ENCODE results near the gene CELF2. TPM values are rescaled to one million over a fixed set of nuclear protein-coding genes. Genes with fewer than 3 reads are reported as not detected.
A peak's percentile ranks its signal among the peaks of the same experiment; 100 is the strongest.

Gene CELF2
- total RNA-seq, 1 experiment from 2014 or later, result 0.27 TPM

DNA sequence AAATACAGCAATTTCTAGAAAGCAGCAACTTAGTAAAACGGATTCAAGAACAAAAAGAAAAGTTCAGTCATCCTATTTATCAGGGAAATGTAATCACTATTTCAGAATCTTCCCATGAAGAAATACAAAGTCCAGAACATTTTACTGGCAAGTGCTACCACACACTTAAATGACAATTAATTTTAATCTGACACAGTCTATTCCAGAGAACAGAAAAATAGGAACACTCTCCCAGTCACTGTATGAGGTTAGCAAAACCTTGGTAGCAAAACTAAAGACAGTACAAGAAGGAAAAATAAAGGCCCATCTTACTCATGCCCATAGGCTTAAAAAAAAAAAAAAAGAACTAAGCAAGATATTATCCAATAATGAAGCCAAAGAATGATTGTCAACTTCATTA, 295.8 kb downstream of the CELF2 start:
- no TSS peak for BruUV-seq (replicated peaks)
- no peaks in the 10 kb centered on the region for H3K4me1 ChIP-seq
- ChIA-PET POLR2A (no interaction called here), CTCF (no interaction called here)
- Mint-ChIP-seq H3K27me3 (ENCODE audit: insufficient read depth, unreplicated experiment) (peaks cover 21% of the 10 kb centered on the region), H3K27ac (ENCODE audit: unreplicated experiment) (no peak overlapping the region), H3K9me3 (ENCODE audit: unreplicated experiment) (peaks cover 23% of the 10 kb centered on the region), H3K36me3 (ENCODE audit: insufficient read depth, unreplicated experiment) (peaks cover 5% of the 10 kb centered on the region), H3K4me1 (ENCODE audit: low read depth, unreplicated experiment) (no peaks in the 10 kb centered on the region), H3K4me3 (ENCODE audit: unreplicated experiment) (no peak overlapping the region)
- no peaks in the 10 kb centered on the region for H3K27me3 ChIP-seq (replicated peaks; ENCODE audit: control insufficient read depth, insufficient read depth, low read length)
- DNase-seq, result no peak
- TF ChIP-seq, protein P1, sequence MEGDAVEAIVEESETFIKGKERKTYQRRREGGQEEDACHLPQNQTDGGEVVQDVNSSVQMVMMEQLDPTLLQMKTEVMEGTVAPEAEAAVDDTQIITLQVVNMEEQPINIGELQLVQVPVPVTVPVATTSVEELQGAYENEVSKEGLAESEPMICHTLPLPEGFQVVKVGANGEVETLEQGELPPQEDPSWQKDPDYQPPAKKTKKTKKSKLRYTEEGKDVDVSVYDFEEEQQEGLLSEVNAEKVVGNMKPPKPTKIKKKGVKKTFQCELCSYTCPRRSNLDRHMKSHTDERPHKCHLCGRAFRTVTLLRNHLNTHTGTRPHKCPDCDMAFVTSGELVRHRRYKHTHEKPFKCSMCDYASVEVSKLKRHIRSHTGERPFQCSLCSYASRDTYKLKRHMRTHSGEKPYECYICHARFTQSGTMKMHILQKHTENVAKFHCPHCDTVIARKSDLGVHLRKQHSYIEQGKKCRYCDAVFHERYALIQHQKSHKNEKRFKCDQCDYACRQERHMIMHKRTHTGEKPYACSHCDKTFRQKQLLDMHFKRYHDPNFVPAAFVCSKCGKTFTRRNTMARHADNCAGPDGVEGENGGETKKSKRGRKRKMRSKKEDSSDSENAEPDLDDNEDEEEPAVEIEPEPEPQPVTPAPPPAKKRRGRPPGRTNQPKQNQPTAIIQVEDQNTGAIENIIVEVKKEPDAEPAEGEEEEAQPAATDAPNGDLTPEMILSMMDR (IDR thresholded peaks at IDR 0.05; ENCODE audit: insufficient read depth in 1 of 2, low read depth in 1 of 2, low read length in 1 of 2, severe bottlenecking in 1 of 2, unreplicated experiment in 1 of 2), result no peak
- no peaks in the 10 kb centered on the region for H3K36me3 ChIP-seq (ENCODE audit: control insufficient read depth, insufficient read depth, low read length)
- intact Hi-C loops (cut with micrococcal nuclease; ENCODE audit: unreplicated experiment), result no loop called here
- peaks cover 19% of the 10 kb centered on the region for H3K9me3 ChIP-seq
- no peak overlapping the region for H3K4me3 ChIP-seq (ENCODE audit: low read depth, low read length)

DNA sequence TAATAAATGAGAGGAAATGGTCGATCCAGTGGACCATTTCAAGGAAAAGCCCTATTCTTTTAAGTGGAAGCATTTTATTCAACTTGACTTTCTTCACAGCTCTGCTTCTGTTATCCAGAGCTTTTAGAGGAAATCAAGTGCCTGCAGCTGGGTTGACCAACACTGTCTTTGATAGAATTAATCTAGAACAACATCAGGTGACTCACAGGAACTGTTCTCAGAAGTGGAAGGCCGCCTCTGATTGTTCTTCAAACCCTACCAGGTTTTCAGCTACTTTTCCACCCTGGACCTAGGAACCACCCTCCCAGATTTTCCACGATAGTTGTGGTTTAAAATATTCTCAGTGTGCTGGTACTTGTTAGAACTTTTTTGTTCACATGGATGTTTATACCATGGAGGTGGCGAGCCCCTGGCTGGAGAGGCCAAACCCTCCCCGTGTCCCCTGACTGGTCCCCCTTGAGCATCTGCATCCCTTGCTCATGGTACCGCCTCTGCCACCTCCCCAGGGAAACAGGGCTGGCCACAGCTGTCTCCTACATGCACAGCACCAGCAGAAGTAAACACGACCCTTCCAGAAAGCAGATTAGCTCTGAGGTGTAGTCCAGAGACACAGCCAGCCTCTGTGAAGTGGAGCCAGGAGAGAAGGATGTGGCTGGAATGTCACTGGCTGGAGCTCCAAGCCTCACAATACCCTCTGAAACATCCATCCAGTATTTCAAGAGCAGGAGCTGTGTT, 300.4 kb downstream of the CELF2 start:
- Mint-ChIP-seq H3K36me3 (ENCODE audit: insufficient read depth, unreplicated experiment) (no peaks in the 10 kb centered on the region), H3K27me3 (ENCODE audit: insufficient read depth, unreplicated experiment) (peaks cover 13% of the 10 kb centered on the region), H3K9me3 (ENCODE audit: unreplicated experiment) (no peaks in the 10 kb centered on the region), H3K4me1 (ENCODE audit: low read depth, unreplicated experiment) (no peaks in the 10 kb centered on the region), H3K27ac (ENCODE audit: unreplicated experiment) (no peak overlapping the region), H3K4me3 (ENCODE audit: unreplicated experiment) (no peak overlapping the region)
- no TSS peak for BruUV-seq (replicated peaks)
- no peaks in the 10 kb centered on the region for H3K27me3 ChIP-seq (replicated peaks; ENCODE audit: control insufficient read depth, insufficient read depth, low read length)
- ChIA-PET POLR2A (interaction anchor here (0.5 kb wide), 1 partner anchor 845 kb away, joined by 3 read pairs; no protein-coding TSS in a partner anchor), CTCF (no interaction called here)
- intact Hi-C loops (cut with micrococcal nuclease; ENCODE audit: unreplicated experiment), result no loop called here
- TF ChIP-seq, protein P1 (IDR thresholded peaks at IDR 0.05; ENCODE audit: insufficient read depth in 1 of 2, low read depth in 1 of 2, low read length in 1 of 2, severe bottlenecking in 1 of 2, unreplicated experiment in 1 of 2), result no peak
- no peaks in the 10 kb centered on the region for H3K4me1 ChIP-seq
- H3K36me3 ChIP-seq (ENCODE audit: control insufficient read depth, insufficient read depth, low read length), result no peaks in the 10 kb centered on the region
- no peak overlapping the region for H3K4me3 ChIP-seq (ENCODE audit: low read depth, low read length)
- DNase-seq, result no peak
- H3K9me3 ChIP-seq, result no peaks in the 10 kb centered on the region; the same call in 1 of the 2 replicates

DNA sequence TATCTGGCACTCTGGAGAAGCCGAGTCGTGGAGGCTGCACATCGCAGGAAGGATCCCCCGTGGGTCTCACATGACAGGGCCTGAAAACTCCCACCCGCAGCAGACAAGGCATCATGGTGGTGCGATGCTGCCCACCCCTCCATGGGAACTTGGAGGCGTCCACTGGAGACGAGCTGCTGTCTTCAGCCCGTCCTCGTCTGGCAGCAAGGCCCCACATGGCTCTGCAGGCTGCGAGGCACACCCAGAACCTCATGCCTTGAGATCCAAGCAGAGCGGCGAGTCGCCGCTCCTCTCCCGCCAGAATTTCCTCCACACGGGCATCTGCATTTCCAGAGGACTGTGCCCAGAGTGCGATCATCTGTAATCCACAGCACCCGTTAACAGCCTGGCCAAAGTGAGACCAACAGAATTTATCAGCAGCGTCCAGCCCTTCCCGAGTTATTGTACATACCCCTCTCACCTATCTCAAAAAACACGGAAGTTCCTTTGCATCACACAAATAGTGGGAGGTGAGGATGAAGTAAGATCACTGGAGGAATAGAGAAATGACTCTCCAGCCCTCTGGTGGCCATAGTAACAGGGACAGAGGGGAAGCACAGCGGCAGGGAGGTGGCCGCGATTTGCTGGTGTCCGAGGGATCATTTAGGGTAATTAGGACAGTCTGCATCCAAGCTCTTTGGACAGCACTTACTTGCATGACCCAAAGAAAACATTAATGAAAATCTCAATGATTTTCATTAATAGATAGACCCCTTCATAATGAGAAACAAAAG, 301.3 kb downstream of the CELF2 start:
- H3K4me1 ChIP-seq, result no peaks in the 10 kb centered on the region
- no TSS peak for BruUV-seq (replicated peaks)
- ChIA-PET POLR2A (no interaction called here), CTCF (no interaction called here)
- no peak overlapping the region for H3K4me3 ChIP-seq (ENCODE audit: low read depth, low read length)
- H3K27me3 Mint-ChIP-seq (ENCODE audit: insufficient read depth, unreplicated experiment), result peaks cover 12% of the 10 kb centered on the region
- H3K4me1 Mint-ChIP-seq (ENCODE audit: low read depth, unreplicated experiment), result no peaks in the 10 kb centered on the region
- no peak for DNase-seq
- no peaks in the 10 kb centered on the region for H3K27me3 ChIP-seq (replicated peaks; ENCODE audit: control insufficient read depth, insufficient read depth, low read length)
- H3K9me3 Mint-ChIP-seq (ENCODE audit: unreplicated experiment), result no peaks in the 10 kb centered on the region
- intact Hi-C loops (cut with micrococcal nuclease; ENCODE audit: unreplicated experiment), result no loop called here
- TF ChIP-seq, protein P1 (IDR thresholded peaks at IDR 0.05; ENCODE audit: insufficient read depth in 1 of 2, low read depth in 1 of 2, low read length in 1 of 2, severe bottlenecking in 1 of 2, unreplicated experiment in 1 of 2), result peak; percentile 34 to 42
- H3K9me3 ChIP-seq, result no peaks in the 10 kb centered on the region; the same call in 1 of the 2 replicates
- no peaks in the 10 kb centered on the region for H3K36me3 ChIP-seq (ENCODE audit: control insufficient read depth, insufficient read depth, low read length)
- no peak overlapping the region for H3K27ac Mint-ChIP-seq (ENCODE audit: unreplicated experiment)
- H3K36me3 Mint-ChIP-seq (ENCODE audit: insufficient read depth, unreplicated experiment), result no peaks in the 10 kb centered on the region
- no peak overlapping the region for H3K4me3 Mint-ChIP-seq (ENCODE audit: unreplicated experiment)
